GM13977 (cell line): ENCODE results near the gene MKS1.

Source experiments
- DNase-seq: peaks from one replicate; pipeline ENCODE4 v3.0.0; 2012; ENCODE audit warnings: low spot score
- CTCF ChIP-seq: IDR thresholded peaks from 2 replicates; pipeline ENCODE4 v1.5.1; 2012; ENCODE audit warnings: mild to moderate bottlenecking, control low read depth; ENCODE audit not compliant: insufficient read depth; ENCODE audit errors: extremely low read depth, missing control alignments
- in situ Hi-C: fragments of 300-500 bp; cut with MboI; formaldehyde crosslinking; loops from one replicate; pipeline ENCODE4 v1.12.0; 2022; ENCODE audit warnings: low sequenced_read_pairs, low pct_unique_long_range_greater_than_20kb, mixed read lengths, inconsistent platforms; ENCODE audit not compliant: unreplicated experiment

Gene MKS1

GRCh38 chr17:58181796-58182195 is 37.3 kb downstream of the MKS1 start:
- in situ Hi-C loops = no loop called here
- DNase-seq = no peak
- TF ChIP-seq CTCF = no peak

GRCh38 chr17:58176200-58176599 is 42.9 kb downstream of the MKS1 start:
- DNase-seq = no peak
- TF ChIP-seq CTCF = no peak
- in situ Hi-C loops = no loop called here

- DNase-seq = no peak
- no peak for TF ChIP-seq CTCF
- in situ Hi-C loops = no loop called here
Measured at GRCh38 chr17:58174871-58175270, 44.2 kb downstream of the MKS1 start.

- in situ Hi-C loops = no loop called here
- peak; percentile 66 for DNase-seq
- TF ChIP-seq CTCF = peak; percentile 60
Measured at GRCh38 chr17:58172369-58173071, 46.5 kb downstream of the MKS1 start.

GRCh38 chr17:58170622-58171021 is 48.4 kb downstream of the MKS1 start:
- TF ChIP-seq CTCF = no peak
- in situ Hi-C loops = no loop called here
- no peak for DNase-seq

- in situ Hi-C loops = no loop called here
- no peak for DNase-seq
- no peak for TF ChIP-seq CTCF
Measured at GRCh38 chr17:58166682-58167081, 52.4 kb downstream of the MKS1 start, which contains the start of gene OR4D2. Gene OR4D2 (plus strand): TSS chr17:58166982. CDS start chr17:58169656, 2,674 bp downstream.
